ENCODE measurements around the gene PEX11G.
A peak's percentile ranks its signal among the peaks of the same experiment; 100 is the strongest.

PEX11G gene

GRCh38 chr19:7471696-7472615 is 16.9 kb downstream of the PEX11G start:
- H3K4me3 ChIP-seq (ENCODE audit: low read depth, low read length), result no peak overlapping the region
- DNase-seq (ENCODE audit: low read depth), result peak; percentile 66
- no peak for TF ChIP-seq CTCF (conservative IDR thresholded peaks at IDR 0.05; ENCODE audit: low read depth, low read length)

- H3K4me3 ChIP-seq (ENCODE audit: low read depth, low read length), result no peak overlapping the region
- no peak for TF ChIP-seq CTCF (conservative IDR thresholded peaks at IDR 0.05; ENCODE audit: low read depth, low read length)
- DNase-seq (ENCODE audit: low read depth), result no peak
Observed at GRCh38 chr19:7470540-7471305, 18.1 kb downstream of the PEX11G start.

GRCh38 chr19:7469669-7470285 is 19.1 kb downstream of the PEX11G start:
- no peak for DNase-seq (ENCODE audit: low read depth)
- no peak for TF ChIP-seq CTCF (conservative IDR thresholded peaks at IDR 0.05; ENCODE audit: low read depth, low read length)
- H3K4me3 ChIP-seq (ENCODE audit: low read depth, low read length), result no peak overlapping the region

GRCh38 chr19:7468840-7469239 is 20.0 kb downstream of the PEX11G start:
- DNase-seq (ENCODE audit: low read depth), result no peak
- no peak for TF ChIP-seq CTCF (conservative IDR thresholded peaks at IDR 0.05; ENCODE audit: low read depth, low read length)
- no peak overlapping the region for H3K4me3 ChIP-seq (ENCODE audit: low read depth, low read length)

GRCh38 chr19:7467009-7467989 is 21.5 kb downstream of the PEX11G start:
- H3K4me3 ChIP-seq (ENCODE audit: low read depth, low read length), result no peak overlapping the region
- no peak for DNase-seq (ENCODE audit: low read depth)
- no peak for TF ChIP-seq CTCF (conservative IDR thresholded peaks at IDR 0.05; ENCODE audit: low read depth, low read length)

- H3K4me3 ChIP-seq (ENCODE audit: low read depth, low read length), result no peak overlapping the region
- no peak for TF ChIP-seq CTCF (conservative IDR thresholded peaks at IDR 0.05; ENCODE audit: low read depth, low read length)
- no peak for DNase-seq (ENCODE audit: low read depth)
Observed at GRCh38 chr19:7463575-7463974, 25.3 kb downstream of the PEX11G start.

Data from choroid plexus epithelial cell (primary cell).